Loucy (cell line): ENCODE results near the gene ARHGEF17.
A peak's percentile ranks its signal among the peaks of the same experiment; 100 is the strongest.

Experiments used
- H2AFZ ChIP-seq: fragments of 200-600 bp; sonication (generic); 2 replicates; pipeline ENCODE4 v1.6.0; 2016; ENCODE audit warnings: antibody characterized with exemption, mild to moderate bottlenecking, low read length, moderate library complexity
- H3F3A ChIP-seq: fragments of 200-600 bp; 2 replicates; pipeline ENCODE4 v1.6.0; 2016; ENCODE audit warnings: antibody characterized with exemption, low read depth, mild to moderate bottlenecking
- H3K27me3 ChIP-seq: fragments of 200-600 bp; sonication (generic); 2 replicates; pipeline ENCODE4 v1.6.1; 2014; ENCODE audit warnings: low read length, mild to moderate bottlenecking; ENCODE audit not compliant: insufficient read depth, poor library complexity, severe bottlenecking
- H3K36me3 ChIP-seq: fragments of 200-600 bp; sonication (generic); 2 replicates; pipeline ENCODE4 v1.6.1; 2016; ENCODE audit warnings: low read length; ENCODE audit not compliant: insufficient read depth
- H3K4me1 ChIP-seq: fragments of 200-600 bp; sonication (generic); 2 replicates; pipeline ENCODE4 v1.5.1; 2014; ENCODE audit warnings: low read length, mild to moderate bottlenecking; ENCODE audit not compliant: insufficient read depth, poor library complexity, severe bottlenecking
- H3K4me2 ChIP-seq: fragments of 200-600 bp; sonication (generic); 2 replicates; pipeline ENCODE4 v1.6.0; 2014; ENCODE audit warnings: antibody characterized with exemption, low read length, low read depth, mild to moderate bottlenecking; ENCODE audit not compliant: poor library complexity, severe bottlenecking
- H3K4me3 ChIP-seq: fragments of 200-600 bp; sonication (generic); 2 replicates; pipeline ENCODE4 v1.5.1; 2014; ENCODE audit warnings: low read length, mild to moderate bottlenecking, mixed read lengths; ENCODE audit not compliant: poor library complexity, severe bottlenecking
- H3K79me2 ChIP-seq: fragments of 200-600 bp; sonication (generic); 2 replicates; pipeline ENCODE4 v1.6.1; 2014; ENCODE audit warnings: low read length; ENCODE audit not compliant: insufficient read depth
- H3K9ac ChIP-seq: fragments of 200-600 bp; sonication (generic); 2 replicates; pipeline ENCODE4 v1.6.0; 2014; ENCODE audit warnings: mild to moderate bottlenecking, low read depth, low read length, moderate library complexity; ENCODE audit not compliant: poor library complexity, severe bottlenecking
- H3K9me2 ChIP-seq: fragments of 200-600 bp; sonication (generic); replicated peaks from 2 replicates; pipeline ENCODE4 v1.6.1; 2016; ENCODE audit warnings: low read depth, low read length, mixed read lengths
- H3K9me3 ChIP-seq: fragments of 200-600 bp; sonication (generic); 2 replicates; pipeline ENCODE4 v1.6.1; 2014; ENCODE audit warnings: mild to moderate bottlenecking, antibody characterized with exemption, low read length, low read depth; ENCODE audit not compliant: insufficient read depth
- H4K20me1 ChIP-seq: fragments of 200-600 bp; sonication (generic); 2 replicates; pipeline ENCODE4 v1.6.0; 2014; ENCODE audit warnings: antibody characterized with exemption, low read length, mild to moderate bottlenecking; ENCODE audit not compliant: insufficient read depth, poor library complexity, severe bottlenecking
- EZH2phosphoT487 ChIP-seq: fragments of 200-600 bp; IDR thresholded peaks from 2 replicates; pipeline ENCODE4 v1.6.1; 2018; ENCODE audit warnings: antibody characterized with exemption, mild to moderate bottlenecking, moderate library complexity, borderline replicate concordance
- TF ChIP-seq, protein P1 (sequence below): fragments of 200-600 bp; sonication (generic); conservative IDR thresholded peaks from 2 replicates; pipeline ENCODE4 v1.5.1; 2014; ENCODE audit warnings: mild to moderate bottlenecking, antibody characterized with exemption, low read length

Gene ARHGEF17

DNA sequence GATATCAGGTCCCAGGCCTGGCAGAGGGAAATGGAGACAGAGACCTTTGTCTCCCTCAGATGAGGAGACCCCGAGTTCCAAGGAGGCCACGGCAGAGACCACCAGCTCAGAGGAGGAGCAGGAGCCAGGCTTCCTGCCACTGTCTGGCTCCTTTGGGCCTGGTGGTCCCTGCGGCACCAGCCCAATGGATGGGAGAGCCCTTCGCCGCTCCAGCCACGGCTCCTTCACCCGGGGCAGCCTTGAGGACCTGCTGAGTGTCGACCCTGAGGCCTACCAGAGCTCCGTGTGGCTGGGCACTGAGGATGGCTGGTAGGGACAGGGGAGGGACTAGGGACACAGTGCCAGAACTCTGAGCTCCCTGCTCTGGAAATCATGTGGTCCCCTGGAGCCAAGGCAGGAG is 55.1 kb downstream of the ARHGEF17 start:
- H3K4me1 ChIP-seq = peaks cover 14% of the 10 kb centered on the region
- H3K9me3 ChIP-seq = no peaks in the 10 kb centered on the region
- no peak overlapping the region for H2AFZ ChIP-seq
- no peaks in the 10 kb centered on the region for H3K79me2 ChIP-seq
- no peak overlapping the region for H3K4me2 ChIP-seq
- no peaks in the 10 kb centered on the region for H3K27me3 ChIP-seq
- H4K20me1 ChIP-seq = no peaks in the 10 kb centered on the region
- no peak overlapping the region for H3K9ac ChIP-seq
- no peaks in the 10 kb centered on the region for H3K36me3 ChIP-seq
- H3K9me2 ChIP-seq = no peaks in the 10 kb centered on the region
- H3K4me3 ChIP-seq = no peak overlapping the region
- H3F3A ChIP-seq = no peaks in the 10 kb centered on the region
- TF ChIP-seq, protein P1, sequence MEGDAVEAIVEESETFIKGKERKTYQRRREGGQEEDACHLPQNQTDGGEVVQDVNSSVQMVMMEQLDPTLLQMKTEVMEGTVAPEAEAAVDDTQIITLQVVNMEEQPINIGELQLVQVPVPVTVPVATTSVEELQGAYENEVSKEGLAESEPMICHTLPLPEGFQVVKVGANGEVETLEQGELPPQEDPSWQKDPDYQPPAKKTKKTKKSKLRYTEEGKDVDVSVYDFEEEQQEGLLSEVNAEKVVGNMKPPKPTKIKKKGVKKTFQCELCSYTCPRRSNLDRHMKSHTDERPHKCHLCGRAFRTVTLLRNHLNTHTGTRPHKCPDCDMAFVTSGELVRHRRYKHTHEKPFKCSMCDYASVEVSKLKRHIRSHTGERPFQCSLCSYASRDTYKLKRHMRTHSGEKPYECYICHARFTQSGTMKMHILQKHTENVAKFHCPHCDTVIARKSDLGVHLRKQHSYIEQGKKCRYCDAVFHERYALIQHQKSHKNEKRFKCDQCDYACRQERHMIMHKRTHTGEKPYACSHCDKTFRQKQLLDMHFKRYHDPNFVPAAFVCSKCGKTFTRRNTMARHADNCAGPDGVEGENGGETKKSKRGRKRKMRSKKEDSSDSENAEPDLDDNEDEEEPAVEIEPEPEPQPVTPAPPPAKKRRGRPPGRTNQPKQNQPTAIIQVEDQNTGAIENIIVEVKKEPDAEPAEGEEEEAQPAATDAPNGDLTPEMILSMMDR = no peak
- no peak for TF ChIP-seq EZH2phosphoT487

DNA sequence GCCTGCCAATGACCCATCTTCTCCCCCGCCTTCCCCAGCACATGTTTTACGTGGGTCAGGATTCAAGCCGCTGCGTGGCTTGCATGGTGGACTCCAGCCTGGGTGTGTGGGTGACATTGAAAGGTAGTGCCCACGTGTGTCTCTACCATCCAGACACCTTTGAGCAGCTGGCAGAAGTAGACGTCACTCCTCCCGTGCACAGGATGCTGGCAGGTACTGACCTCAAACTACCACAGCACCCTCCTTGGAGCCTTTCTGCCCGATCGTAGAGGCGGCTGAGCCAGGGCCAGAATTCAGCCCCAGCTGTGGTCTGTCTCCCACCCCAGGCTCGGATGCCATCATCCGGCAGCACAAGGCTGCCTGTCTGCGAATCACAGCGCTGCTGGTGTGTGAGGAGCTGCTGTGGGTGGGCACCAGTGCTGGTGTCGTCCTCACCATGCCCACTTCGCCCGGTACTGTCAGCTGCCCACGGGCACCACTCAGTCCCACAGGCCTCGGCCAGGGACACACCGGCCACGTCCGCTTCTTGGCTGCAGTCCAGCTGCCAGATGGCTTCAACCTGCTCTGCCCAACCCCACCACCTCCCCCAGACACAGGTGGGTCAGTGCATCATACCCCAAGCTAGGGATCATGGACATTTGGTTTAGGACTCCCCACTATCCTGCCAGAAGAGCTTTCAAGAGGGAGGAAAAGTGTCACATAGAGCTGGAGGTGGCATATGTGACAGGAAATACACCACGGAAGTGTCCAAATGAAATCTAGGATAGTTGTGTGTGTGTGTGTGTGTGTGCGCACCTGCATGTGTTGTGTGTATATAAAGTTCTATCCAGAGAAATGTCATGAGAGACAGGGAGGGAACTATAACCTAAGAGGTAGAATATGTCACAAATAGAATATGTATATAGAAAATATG is 57.5 kb downstream of the ARHGEF17 start:
- TF ChIP-seq EZH2phosphoT487 = no peak
- TF ChIP-seq, protein P1 = no peak
- Histone ChIP-seq H2AFZ (peak overlapping the region; percentile 3; the same call in 1 of the 2 replicates), H3K9ac (no peak overlapping the region), H3K27me3 (no peaks in the 10 kb centered on the region), H3F3A (no peaks in the 10 kb centered on the region), H3K4me3 (peak overlapping the region; percentile 0), H3K9me3 (no peaks in the 10 kb centered on the region), H3K36me3 (no peaks in the 10 kb centered on the region), H3K9me2 (no peaks in the 10 kb centered on the region), H4K20me1 (no peaks in the 10 kb centered on the region), H3K79me2 (no peaks in the 10 kb centered on the region), H3K4me1 (peaks cover 14% of the 10 kb centered on the region), H3K4me2 (peak overlapping the region; percentile 58)

DNA sequence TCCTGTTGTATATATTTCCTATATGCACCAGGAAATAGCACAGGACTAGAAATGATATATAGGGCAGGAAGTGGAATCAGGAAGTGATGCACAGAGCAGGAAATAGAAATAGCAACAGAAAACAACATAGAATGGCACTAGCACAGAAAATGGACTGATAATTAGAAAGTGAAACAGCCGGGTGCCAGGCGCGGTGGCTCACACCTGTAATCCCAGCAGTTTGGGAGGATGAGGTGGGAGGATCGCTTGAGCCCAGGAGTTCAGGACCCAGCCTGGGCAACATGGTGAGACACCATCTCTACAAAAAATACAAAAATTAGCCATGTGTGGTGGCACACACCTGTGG is 58.2 kb downstream of the ARHGEF17 start:
- H3K79me2 ChIP-seq = no peaks in the 10 kb centered on the region
- peaks cover 14% of the 10 kb centered on the region for H3K4me1 ChIP-seq
- no peaks in the 10 kb centered on the region for H3K27me3 ChIP-seq
- no peaks in the 10 kb centered on the region for H3K36me3 ChIP-seq
- H3K9me3 ChIP-seq = no peaks in the 10 kb centered on the region
- peak overlapping the region; percentile 3; the same call in 1 of the 2 replicates for H2AFZ ChIP-seq
- TF ChIP-seq, protein P1 = no peak
- TF ChIP-seq EZH2phosphoT487 = no peak
- no peak overlapping the region for H3K9ac ChIP-seq
- H3K4me2 ChIP-seq = peak overlapping the region; percentile 58
- H3F3A ChIP-seq = no peaks in the 10 kb centered on the region
- no peaks in the 10 kb centered on the region for H3K9me2 ChIP-seq
- H3K4me3 ChIP-seq = peak overlapping the region; percentile 0
- no peaks in the 10 kb centered on the region for H4K20me1 ChIP-seq
